CD4-positive, alpha-beta memory T cell (primary cell): ENCODE measurements around the gene PAX2. TPM values are rescaled to one million over a fixed set of nuclear protein-coding genes. Genes with fewer than 3 reads are reported as not detected.

Experiments used
- CTCF ChIA-PET: fragments of 350-600 bp; sonication (Branson Sonifier 250); formaldehyde crosslinking; loops from one replicate; lab custom pipeline; 2021; ENCODE audit warnings: inconsistent platforms; ENCODE audit not compliant: partially characterized antibody; lab: Charles Lee
- POLR2A ChIA-PET: fragments of 350-600 bp; sonication (Branson Sonifier 250); formaldehyde crosslinking; loops from one replicate; lab custom pipeline; 2021; ENCODE audit not compliant: partially characterized antibody; lab: Charles Lee
- DNase-seq, 5 donors: peaks; one replicate each; pipeline versions ENCODE4 v3.0.0 to v3.0.0-alpha.2; 2020 to 2022; ENCODE audit warnings: mixed read lengths in 1 of 5
- H3K27ac ChIP-seq: one replicate; pipeline ENCODE4 v1.7.0; 2013; ENCODE audit warnings: low read depth, low read length
- H3K27me3 ChIP-seq: 2 replicates; pipeline ENCODE4 v1.7.0; 2013; ENCODE audit warnings: mild to moderate bottlenecking, low read length, moderate library complexity; ENCODE audit not compliant: insufficient read depth
- H3K36me3 ChIP-seq: 2 replicates; pipeline ENCODE4 v1.7.0; 2013; ENCODE audit warnings: mild to moderate bottlenecking, low read length, moderate library complexity; ENCODE audit not compliant: insufficient read depth
- H3K4me1 ChIP-seq: 2 replicates; pipeline ENCODE4 v1.7.0; 2013; ENCODE audit warnings: mild to moderate bottlenecking, low read length, moderate library complexity; ENCODE audit not compliant: insufficient read depth
- H3K4me3 ChIP-seq, 2 donors: one replicate each; pipeline ENCODE4 v1.7.0; 2013; ENCODE audit warnings: low read length in 2 of 2, mild to moderate bottlenecking in 1 of 2
- H3K9me3 ChIP-seq, 2 donors: one replicate each; pipeline ENCODE4 v1.7.0; 2013; ENCODE audit warnings: low read length in 2 of 2, control low read depth in 1 of 2; ENCODE audit not compliant: control insufficient read depth in 1 of 2
- H3K27ac Mint-ChIP-seq, 7 donors: one replicate each; pipeline ENCODE4 v1.8.0; 2020 to 2021; ENCODE audit warnings: mixed read lengths in 7 of 7, mild to moderate bottlenecking in 6 of 7, inconsistent platforms in 3 of 7, moderate library complexity in 3 of 7
- H3K27me3 Mint-ChIP-seq, 2 donors: one replicate each; pipeline ENCODE4 v1.8.0; 2020 to 2021; ENCODE audit warnings: mixed read lengths in 2 of 2
- H3K36me3 Mint-ChIP-seq, 2 donors: one replicate each; pipeline ENCODE4 v1.8.0; 2020 to 2021; ENCODE audit warnings: mixed read lengths in 2 of 2, inconsistent platforms in 1 of 2, mild to moderate bottlenecking in 1 of 2
- H3K4me1 Mint-ChIP-seq, 4 donors: one replicate each; pipeline ENCODE4 v1.8.0; 2020 to 2021; ENCODE audit warnings: mixed read lengths in 4 of 4, mild to moderate bottlenecking in 1 of 4
- H3K4me3 Mint-ChIP-seq, 8 donors: one replicate each; pipeline ENCODE4 v1.8.0; 2020 to 2021; ENCODE audit warnings: mixed read lengths in 8 of 8, mild to moderate bottlenecking in 7 of 8, moderate library complexity in 6 of 8, inconsistent platforms in 3 of 8
- H3K9me3 Mint-ChIP-seq, 8 donors: one replicate each; pipeline ENCODE4 v1.8.0; 2020 to 2021; ENCODE audit warnings: mixed read lengths in 8 of 8, mild to moderate bottlenecking in 5 of 8, inconsistent platforms in 3 of 8, moderate library complexity in 1 of 8
- intact Hi-C: fragments of 100-400 bp; cut with micrococcal nuclease; formaldehyde crosslinking; loops from one replicate; pipeline ENCODE4 v1.15.1; 2023
- polyA plus RNA-seq, 2 donors: library from polyadenylated mRNA; unstranded; fragments of 300-500 nt; fragmentation: Illumina TruSeq; gene quantifications; one replicate each; pipeline ENCODE4 v1.2.3, GENCODE V29; 2021
- total RNA-seq, 2 experiments: library from RNA; stranded (reverse); gene quantifications; one replicate each; pipeline ENCODE4 v1.2.3, GENCODE V29; 2021

Gene PAX2
- total and polyA plus RNA-seq, 4 experiments from 2014 or later, result not detected

DNA sequence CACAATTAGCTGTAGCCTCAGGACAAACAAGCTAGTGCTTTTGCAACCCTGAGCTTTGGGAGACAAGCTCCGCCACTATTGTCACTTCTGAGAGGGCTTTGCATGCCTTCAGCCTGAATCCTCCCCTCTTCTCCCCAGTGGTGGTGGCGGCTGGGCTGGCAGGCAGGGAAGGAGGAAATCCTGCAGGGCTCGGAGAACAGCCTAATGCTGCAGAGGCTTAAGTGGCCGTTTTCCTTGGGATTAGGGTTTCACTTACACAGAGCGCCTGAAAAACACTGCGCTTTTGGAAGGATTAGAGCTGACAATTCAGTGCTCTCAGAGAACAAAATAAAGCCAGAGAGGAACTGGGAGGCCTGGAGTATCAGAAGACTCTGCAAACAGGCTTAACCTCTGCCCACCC, 71.3 kb downstream of the PAX2 start:
- H3K36me3 ChIP-seq, result no peaks in the 10 kb centered on the region
- H3K4me1 Mint-ChIP-seq, result no peaks in the 10 kb centered on the region
- H3K4me1 ChIP-seq, result no peaks in the 10 kb centered on the region
- intact Hi-C loops, result no loop called here
- no peak for DNase-seq
- H3K27me3 ChIP-seq, result no peaks in the 10 kb centered on the region
- ChIA-PET POLR2A (no interaction called here), CTCF (no interaction called here)
- no peaks in the 10 kb centered on the region for H3K36me3 Mint-ChIP-seq
- H3K9me3 Mint-ChIP-seq, result no peaks in the 10 kb centered on the region
- no peak overlapping the region for H3K27ac Mint-ChIP-seq
- H3K27me3 Mint-ChIP-seq, result peaks cover 29 to 55% of the 10 kb centered on the region in 2 donors
- no peak overlapping the region for H3K27ac ChIP-seq
- H3K4me3 Mint-ChIP-seq, result no peak overlapping the region
- H3K4me3 ChIP-seq, result no peak overlapping the region
- H3K9me3 ChIP-seq, result no peaks in the 10 kb centered on the region

DNA sequence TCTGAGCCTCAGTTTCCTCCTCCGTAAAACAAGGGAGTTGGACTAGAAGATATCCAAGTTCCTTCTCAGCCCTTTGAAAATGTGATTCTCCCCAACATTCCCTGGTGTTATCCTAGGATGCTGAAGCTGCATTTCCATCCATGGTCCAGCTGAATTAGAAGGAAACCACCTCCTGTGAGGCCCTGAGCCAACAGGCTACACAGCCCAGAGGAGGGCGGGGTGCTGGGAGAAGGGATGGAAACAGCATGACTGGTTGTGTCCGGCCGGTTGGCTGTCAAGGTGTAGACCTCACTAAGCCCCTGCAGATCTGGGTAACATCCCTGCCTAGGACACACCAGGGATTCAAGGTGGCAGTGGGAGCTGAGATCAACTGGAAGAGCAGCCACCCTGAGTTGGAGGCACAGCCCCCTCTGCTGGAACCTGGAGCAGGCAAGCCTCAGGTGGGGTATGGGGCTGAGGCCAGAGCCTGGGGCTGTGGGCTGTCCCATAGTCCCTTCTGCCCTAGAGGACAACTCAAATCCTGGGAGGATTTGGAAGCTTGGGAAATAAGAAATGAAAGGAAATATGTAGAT, 72.0 kb downstream of the PAX2 start:
- ChIA-PET CTCF (no interaction called here), POLR2A (no interaction called here)
- no peaks in the 10 kb centered on the region for H3K36me3 Mint-ChIP-seq
- DNase-seq, result no peak
- H3K4me3 Mint-ChIP-seq, result no peak overlapping the region
- no peak overlapping the region for H3K27ac Mint-ChIP-seq
- intact Hi-C loops, result no loop called here
- no peaks in the 10 kb centered on the region for H3K4me1 Mint-ChIP-seq
- peaks cover 32 to 55% of the 10 kb centered on the region in 2 donors for H3K27me3 Mint-ChIP-seq
- H3K27ac ChIP-seq, result no peak overlapping the region
- H3K9me3 ChIP-seq, result no peaks in the 10 kb centered on the region
- no peaks in the 10 kb centered on the region for H3K27me3 ChIP-seq
- no peaks in the 10 kb centered on the region for H3K9me3 Mint-ChIP-seq
- H3K36me3 ChIP-seq, result no peaks in the 10 kb centered on the region
- no peaks in the 10 kb centered on the region for H3K4me1 ChIP-seq
- no peak overlapping the region for H3K4me3 ChIP-seq

DNA sequence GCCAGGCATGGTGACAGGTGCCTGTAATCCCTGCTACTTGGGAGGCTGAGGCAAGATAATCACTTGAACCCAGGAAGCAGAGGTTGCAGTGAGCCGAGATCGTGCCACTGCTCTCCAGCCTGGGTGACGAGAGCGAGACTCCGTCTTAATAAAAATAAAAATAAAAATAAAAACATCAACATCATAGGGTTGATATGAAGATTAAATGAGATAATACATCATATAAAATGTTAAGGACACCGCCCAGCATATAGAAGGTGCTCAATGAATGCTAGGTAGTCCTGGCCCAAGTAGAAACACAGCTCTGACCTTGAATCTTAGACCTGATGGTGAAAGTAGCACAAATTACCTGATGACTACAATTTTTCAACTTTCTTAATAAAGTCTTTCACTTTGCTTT, 74.0 kb downstream of the PAX2 start:
- no peak overlapping the region for H3K27ac Mint-ChIP-seq
- H3K36me3 Mint-ChIP-seq, result no peaks in the 10 kb centered on the region
- no peak for DNase-seq
- Histone ChIP-seq H3K9me3 (no peaks in the 10 kb centered on the region), H3K27me3 (peaks cover 5% of the 10 kb centered on the region), H3K36me3 (no peaks in the 10 kb centered on the region), H3K4me3 (no peak overlapping the region), H3K4me1 (no peaks in the 10 kb centered on the region), H3K27ac (no peak overlapping the region)
- ChIA-PET CTCF (no interaction called here), POLR2A (no interaction called here)
- H3K9me3 Mint-ChIP-seq, result no peaks in the 10 kb centered on the region
- H3K4me3 Mint-ChIP-seq, result no peak overlapping the region
- H3K27me3 Mint-ChIP-seq, result peaks cover 42 to 59% of the 10 kb centered on the region in 2 donors
- no peaks in the 10 kb centered on the region for H3K4me1 Mint-ChIP-seq
- intact Hi-C loops, result no loop called here

DNA sequence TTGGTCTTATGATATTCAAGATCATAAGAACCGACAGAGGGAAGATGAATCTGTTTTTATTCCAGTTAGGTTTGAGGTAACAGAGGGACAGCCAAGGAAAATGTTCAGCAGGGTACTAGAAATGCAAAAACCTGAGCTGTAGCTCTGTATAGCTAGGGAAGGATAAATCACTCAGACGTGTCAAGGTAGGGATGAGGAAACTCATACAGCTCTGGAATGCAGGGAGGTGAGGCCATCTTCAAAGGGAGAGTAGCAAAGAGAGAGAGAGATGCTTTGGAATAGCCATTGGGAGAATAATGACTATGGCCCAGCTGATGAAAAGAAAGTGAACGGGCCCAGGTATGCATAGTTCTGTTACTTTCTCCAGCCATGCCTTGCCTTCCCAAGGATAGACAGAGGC, 77.8 kb downstream of the PAX2 start:
- Mint-ChIP-seq H3K36me3 (no peaks in the 10 kb centered on the region), H3K27me3 (peaks cover 47 to 63% of the 10 kb centered on the region in 2 donors), H3K4me3 (no peak overlapping the region), H3K4me1 (peaks cover 4 to 17% (median 5%) of the 10 kb centered on the region in 4 donors), H3K27ac (peak overlapping the region in 1 of 7 donors; percentile 15), H3K9me3 (no peaks in the 10 kb centered on the region)
- Histone ChIP-seq H3K36me3 (no peaks in the 10 kb centered on the region), H3K27ac (no peak overlapping the region), H3K27me3 (peaks cover 21% of the 10 kb centered on the region), H3K4me1 (peaks cover 10% of the 10 kb centered on the region), H3K4me3 (no peak overlapping the region), H3K9me3 (no peaks in the 10 kb centered on the region)
- intact Hi-C loops, result no loop called here
- ChIA-PET CTCF (no interaction called here), POLR2A (no interaction called here)
- DNase-seq, result no peak

DNA sequence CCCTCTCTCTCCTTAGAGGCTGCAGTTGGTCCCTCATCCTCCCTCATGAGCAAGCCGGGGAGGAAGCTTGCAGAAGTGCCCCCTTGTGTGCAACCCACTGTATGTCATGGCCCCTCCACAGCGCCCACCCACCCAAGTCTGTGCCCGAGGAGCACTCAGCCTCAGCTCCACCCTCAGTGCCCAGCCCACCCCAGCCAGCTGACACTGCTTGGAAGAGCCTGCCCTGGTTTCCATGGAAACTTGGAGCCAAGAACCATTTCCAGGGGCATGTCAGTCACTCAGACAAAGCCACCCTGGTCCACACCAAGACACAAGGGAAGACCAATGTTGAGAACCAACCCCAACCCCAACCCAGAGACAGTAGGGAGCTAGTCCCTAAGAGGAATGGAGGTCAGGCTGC, 79.5 kb downstream of the PAX2 start:
- H3K36me3 ChIP-seq, result no peaks in the 10 kb centered on the region
- intact Hi-C loops, result no loop called here
- no peak for DNase-seq
- H3K4me3 ChIP-seq, result no peak overlapping the region
- POLR2A ChIA-PET, result no interaction called here
- peaks cover 24% of the 10 kb centered on the region for H3K4me1 ChIP-seq
- H3K36me3 Mint-ChIP-seq, result no peaks in the 10 kb centered on the region
- H3K27ac Mint-ChIP-seq, result no peak overlapping the region
- CTCF ChIA-PET, result interaction anchor here (1.3 kb wide), 1 partner anchor 81 kb away, joined by 4 read pairs; no protein-coding TSS in a partner anchor
- H3K9me3 ChIP-seq, result no peaks in the 10 kb centered on the region
- peaks cover 0 to 2% (median 0%) of the 10 kb centered on the region in 8 donors for H3K9me3 Mint-ChIP-seq
- H3K4me3 Mint-ChIP-seq, result peak overlapping the region in 1 of 8 donors; percentile 37
- H3K4me1 Mint-ChIP-seq, result peaks cover 13 to 34% (median 18%) of the 10 kb centered on the region in 4 donors
- peaks cover 50 to 65% of the 10 kb centered on the region in 2 donors for H3K27me3 Mint-ChIP-seq
- H3K27me3 ChIP-seq, result peaks cover 34% of the 10 kb centered on the region
- H3K27ac ChIP-seq, result no peak overlapping the region

DNA sequence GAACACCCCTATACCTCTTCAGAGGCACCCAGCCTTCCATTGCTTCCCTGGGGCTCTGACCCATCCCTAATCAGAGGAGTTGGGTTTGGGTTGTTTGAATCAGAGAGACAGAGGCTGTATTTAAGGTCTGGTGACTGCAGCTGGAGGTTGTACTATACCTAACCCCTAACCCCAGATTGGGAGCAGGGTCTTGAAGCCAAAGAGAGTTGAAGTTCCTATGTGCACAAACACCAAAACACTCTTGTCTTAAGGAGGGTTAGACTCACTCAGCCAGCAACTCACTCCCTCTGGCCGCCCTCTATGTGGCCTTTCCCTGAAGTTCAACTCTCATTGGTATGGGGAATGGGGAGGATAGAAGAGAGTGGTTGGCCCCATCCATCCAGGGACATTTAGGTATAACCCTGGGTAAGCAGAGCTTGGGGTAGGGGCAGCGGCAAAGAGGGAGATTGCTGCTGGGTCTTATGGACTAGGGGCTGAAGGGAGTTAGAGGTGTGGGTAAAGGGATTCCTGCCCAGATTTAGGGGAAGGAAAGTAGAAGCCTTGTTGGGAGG, 80.0 kb downstream of the PAX2 start:
- Mint-ChIP-seq H3K36me3 (no peaks in the 10 kb centered on the region), H3K4me1 (peaks cover 14 to 39% (median 22%) of the 10 kb centered on the region in 4 donors), H3K4me3 (peak overlapping the region in 6 of 8 donors; percentile 20 to 54 (median 44)), H3K27ac (peak overlapping the region in 1 of 7 donors; percentile 24), H3K27me3 (peaks cover 53 to 67% of the 10 kb centered on the region in 2 donors), H3K9me3 (peaks cover 0 to 2% (median 0%) of the 10 kb centered on the region in 8 donors)
- Histone ChIP-seq H3K4me1 (peaks cover 29% of the 10 kb centered on the region), H3K9me3 (no peaks in the 10 kb centered on the region), H3K27me3 (peaks cover 37% of the 10 kb centered on the region), H3K36me3 (no peaks in the 10 kb centered on the region), H3K27ac (no peak overlapping the region), H3K4me3 (no peak overlapping the region)
- intact Hi-C loops, result no loop called here
- CTCF ChIA-PET, result interaction anchor here (1.3 kb wide), 1 partner anchor 82 kb away, joined by 4 read pairs; no protein-coding TSS in a partner anchor
- DNase-seq, result no peak
- POLR2A ChIA-PET, result no interaction called here

DNA sequence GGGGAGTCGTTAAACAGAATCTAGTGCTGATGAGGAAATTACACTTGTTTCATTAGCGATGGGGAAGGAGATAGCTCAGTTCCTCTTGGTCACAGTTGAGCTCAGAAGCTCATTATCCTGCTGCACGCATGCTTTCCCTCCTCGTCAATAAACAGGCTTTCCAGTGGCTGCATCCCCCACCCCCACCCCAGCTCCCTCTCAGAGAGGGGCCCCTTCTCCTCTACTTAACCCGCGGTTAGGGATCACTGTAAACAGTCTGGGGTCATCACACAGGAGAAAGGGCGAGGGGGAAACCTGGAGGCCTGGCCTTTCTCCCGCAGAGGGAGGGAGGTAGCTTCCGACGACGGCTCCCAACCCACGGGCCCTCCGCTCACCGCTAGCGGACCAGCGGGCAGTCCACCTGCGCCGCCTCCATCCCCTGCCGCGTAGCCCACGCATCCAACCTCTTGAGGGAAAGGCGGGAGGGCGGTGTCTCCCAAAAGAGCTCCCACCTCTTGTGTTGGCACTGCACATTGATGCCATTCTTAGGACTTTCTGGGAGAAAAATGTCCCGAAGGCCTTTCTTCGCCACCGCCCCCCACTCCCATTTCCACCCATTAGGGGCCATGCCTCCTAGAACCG, 80.8 kb downstream of the PAX2 start:
- Mint-ChIP-seq H3K9me3 (peaks cover 0 to 2% (median 0%) of the 10 kb centered on the region in 8 donors), H3K27ac (peak overlapping the region in 1 of 7 donors; percentile 24), H3K4me1 (peaks cover 14 to 46% (median 24%) of the 10 kb centered on the region in 4 donors), H3K4me3 (peak overlapping the region in 2 of 8 donors; percentile 45 to 53), H3K27me3 (peaks cover 56 to 69% of the 10 kb centered on the region in 2 donors), H3K36me3 (no peaks in the 10 kb centered on the region)
- H3K27ac ChIP-seq, result no peak overlapping the region
- peak overlapping the region in 1 of 2 donors; percentile 18 for H3K4me3 ChIP-seq
- H3K36me3 ChIP-seq, result no peaks in the 10 kb centered on the region
- POLR2A ChIA-PET, result no interaction called here
- intact Hi-C loops, result no loop called here
- DNase-seq, result no peak
- CTCF ChIA-PET, result no interaction called here
- H3K9me3 ChIP-seq, result no peaks in the 10 kb centered on the region
- peaks cover 29% of the 10 kb centered on the region for H3K4me1 ChIP-seq
- H3K27me3 ChIP-seq, result peaks cover 44% of the 10 kb centered on the region
